Trophoblast cell (in vitro differentiated cells and primary cell): ENCODE data around the gene CNN1.

Experiments used
- DNase-seq, 2 donors: peaks; one replicate each; pipeline ENCODE4 v3.0.0-alpha.2; 2016
- H2AFZ ChIP-seq: 2 replicates; pipeline ENCODE4 v1.6.1; 2013; ENCODE audit warnings: low read length, moderate library complexity, mild to moderate bottlenecking; ENCODE audit not compliant: insufficient read depth, poor library complexity
- H2AK5ac ChIP-seq: 2 replicates; pipeline ENCODE4 v1.6.1; 2013; ENCODE audit warnings: mild to moderate bottlenecking, low read length
- H2BK120ac ChIP-seq: 2 replicates; pipeline ENCODE4 v1.6.1; 2013; ENCODE audit warnings: low read length, mild to moderate bottlenecking, moderate library complexity; ENCODE audit not compliant: insufficient read depth, poor library complexity
- H2BK12ac ChIP-seq: 2 replicates; pipeline ENCODE4 v1.6.1; 2013; ENCODE audit warnings: mild to moderate bottlenecking, low read length, moderate library complexity
- H2BK5ac ChIP-seq: 2 replicates; pipeline ENCODE4 v1.6.1; 2013; ENCODE audit warnings: low read length, low read depth, moderate library complexity, mild to moderate bottlenecking; ENCODE audit not compliant: poor library complexity
- H3K14ac ChIP-seq: 2 replicates; pipeline ENCODE4 v1.6.1; 2013; ENCODE audit warnings: mild to moderate bottlenecking, low read length
- H3K18ac ChIP-seq: 2 replicates; pipeline ENCODE4 v1.6.1; 2013; ENCODE audit warnings: mild to moderate bottlenecking, low read length
- H3K23ac ChIP-seq: 2 replicates; pipeline ENCODE4 v1.6.1; 2013; ENCODE audit warnings: low read length
- H3K27ac ChIP-seq: 2 replicates; pipeline ENCODE4 v1.5.1; 2013; ENCODE audit warnings: low read depth, mild to moderate bottlenecking, inconsistent platforms, low read length, moderate library complexity
- H3K27me3 ChIP-seq: 2 replicates; pipeline ENCODE4 v1.6.1; 2013; ENCODE audit warnings: inconsistent platforms, mild to moderate bottlenecking, low read length, moderate library complexity; ENCODE audit not compliant: insufficient read depth
- H3K36me3 ChIP-seq, 2 experiments: 1 replicate in 1 of 2; 2 replicates in 1 of 2; pipeline ENCODE4 v1.6.1; 2013; ENCODE audit warnings: low read length in 2 of 2, mild to moderate bottlenecking in 2 of 2, moderate library complexity in 1 of 2; ENCODE audit not compliant: insufficient read depth in 2 of 2, control insufficient read depth in 1 of 2
- H3K4ac ChIP-seq: 2 replicates; pipeline ENCODE4 v1.6.1; 2013; ENCODE audit warnings: low read depth, mild to moderate bottlenecking, low read length, moderate library complexity
- H3K4me1 ChIP-seq, 2 experiments: 1 replicate in 1 of 2; 2 replicates in 1 of 2; pipeline ENCODE4 v1.6.1; 2013; ENCODE audit warnings: low read length in 2 of 2, mild to moderate bottlenecking in 2 of 2, moderate library complexity in 1 of 2; ENCODE audit not compliant: insufficient read depth in 2 of 2, control insufficient read depth in 1 of 2
- H3K4me2 ChIP-seq: 2 replicates; pipeline ENCODE4 v1.6.1; 2013; ENCODE audit warnings: inconsistent platforms, mild to moderate bottlenecking, low read length, moderate library complexity
- H3K4me3 ChIP-seq: 2 replicates; pipeline ENCODE4 v1.5.1; 2013; ENCODE audit warnings: mild to moderate bottlenecking, low read depth, low read length, inconsistent platforms
- H3K79me1 ChIP-seq: one replicate; pipeline ENCODE4 v1.6.1; 2013; ENCODE audit warnings: low read length
- H3K79me2 ChIP-seq: 2 replicates; pipeline ENCODE4 v1.6.1; 2013; ENCODE audit warnings: low read length, mild to moderate bottlenecking; ENCODE audit not compliant: control insufficient read depth, insufficient read depth, poor library complexity
- H3K9ac ChIP-seq: 2 replicates; pipeline ENCODE4 v1.6.1; 2013; ENCODE audit warnings: mild to moderate bottlenecking, low read length
- H3K9me3 ChIP-seq: 2 replicates; pipeline ENCODE4 v1.6.1; 2013; ENCODE audit warnings: low read depth, mild to moderate bottlenecking, control low read depth, inconsistent platforms, low read length; ENCODE audit not compliant: insufficient read depth
- H4K12ac ChIP-seq: 2 replicates; pipeline ENCODE4 v1.6.1; 2013; ENCODE audit warnings: low read depth, mild to moderate bottlenecking, low read length, moderate library complexity
- H4K8ac ChIP-seq: 2 replicates; pipeline ENCODE4 v1.6.1; 2013; ENCODE audit warnings: low read depth, mild to moderate bottlenecking, low read length, moderate library complexity
- H4K91ac ChIP-seq: one replicate; pipeline ENCODE4 v1.6.1; 2013; ENCODE audit warnings: low read depth, mild to moderate bottlenecking, low read length, moderate library complexity
- WGBS: extraction: QIAGEN DNeasy Blood & Tissue Kit; methylation state at CpG from one replicate; pipeline ENCODE4 v1.1.7; 2013; ENCODE audit warnings: missing lambda C conversion rate; ENCODE audit not compliant: insufficient read length, insufficient coverage; ENCODE audit errors: extremely low coverage; 5-methylcytosine and 5-hydroxymethylcytosine counted together

Gene CNN1

DNA sequence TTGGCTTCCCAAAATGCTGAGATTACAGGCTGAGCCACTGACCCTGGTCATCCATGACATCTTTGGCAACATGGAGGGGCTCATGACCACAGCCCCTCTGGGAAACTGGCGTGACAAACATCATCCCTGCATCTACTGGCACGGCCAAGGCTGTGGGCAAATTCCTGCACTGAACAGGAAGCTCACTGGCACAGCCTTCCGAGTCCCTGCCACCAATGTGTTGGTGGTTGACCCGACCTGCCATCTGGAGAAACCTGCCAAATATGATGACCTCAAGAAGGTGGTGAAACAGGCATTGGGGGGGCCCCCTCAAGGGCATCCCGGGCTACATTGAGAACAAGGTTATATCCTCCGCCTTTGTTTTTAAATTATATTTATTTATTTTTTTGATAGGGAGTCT, 47.7 kb downstream of the CNN1 start:
- H4K12ac ChIP-seq = no peak overlapping the region
- H4K91ac ChIP-seq = no peak overlapping the region
- H3K79me2 ChIP-seq = no peaks in the 10 kb centered on the region
- no peak overlapping the region for H3K4me2 ChIP-seq
- H2BK12ac ChIP-seq = no peak overlapping the region
- no peak overlapping the region for H3K23ac ChIP-seq
- no CpG with 5 or more reads among the region's 6 CpGs for WGBS
- no peak overlapping the region for H3K27ac ChIP-seq
- no peaks in the 10 kb centered on the region for H3K9me3 ChIP-seq
- no peaks in the 10 kb centered on the region for H3K79me1 ChIP-seq
- no peak overlapping the region for H2BK120ac ChIP-seq
- no peak overlapping the region for H3K18ac ChIP-seq
- no peak overlapping the region for H4K8ac ChIP-seq
- H3K4me1 ChIP-seq = no peaks in the 10 kb centered on the region
- no peak overlapping the region for H2BK5ac ChIP-seq
- no peaks in the 10 kb centered on the region for H3K27me3 ChIP-seq
- no peak overlapping the region for H2AFZ ChIP-seq
- no peak overlapping the region for H3K4ac ChIP-seq
- no peaks in the 10 kb centered on the region for H3K36me3 ChIP-seq
- no peak overlapping the region for H3K9ac ChIP-seq
- no peak overlapping the region for H3K4me3 ChIP-seq
- H2AK5ac ChIP-seq = no peak overlapping the region
- H3K14ac ChIP-seq = no peak overlapping the region
- DNase-seq = no peak

- no peak overlapping the region for H4K8ac ChIP-seq
- no peak overlapping the region for H3K4me3 ChIP-seq
- H3K27me3 ChIP-seq = no peaks in the 10 kb centered on the region
- H3K27ac ChIP-seq = no peak overlapping the region
- H2BK5ac ChIP-seq = no peak overlapping the region
- no peaks in the 10 kb centered on the region for H3K79me1 ChIP-seq
- H2AK5ac ChIP-seq = no peak overlapping the region
- no peak overlapping the region for H2AFZ ChIP-seq
- no peak overlapping the region for H3K23ac ChIP-seq
- H3K4me2 ChIP-seq = no peak overlapping the region
- H3K14ac ChIP-seq = no peak overlapping the region
- H3K79me2 ChIP-seq = no peaks in the 10 kb centered on the region
- no peak overlapping the region for H2BK12ac ChIP-seq
- H3K4me1 ChIP-seq = no peaks in the 10 kb centered on the region
- no peak overlapping the region for H4K12ac ChIP-seq
- no peak overlapping the region for H3K18ac ChIP-seq
- no peaks in the 10 kb centered on the region for H3K36me3 ChIP-seq
- H3K9ac ChIP-seq = no peak overlapping the region
- no peaks in the 10 kb centered on the region for H3K9me3 ChIP-seq
- H4K91ac ChIP-seq = no peak overlapping the region
- no peak overlapping the region for H3K4ac ChIP-seq
- peak; percentile 58 to 81 for DNase-seq
- no peak overlapping the region for H2BK120ac ChIP-seq
- no CpG with 5 or more reads among the region's 7 CpGs for WGBS
Observed at GRCh38 chr19:11587302-11587974, 48.8 kb downstream of the CNN1 start.

- Histone ChIP-seq H3K79me1 (no peaks in the 10 kb centered on the region), H2BK120ac (no peak overlapping the region), H2AK5ac (no peak overlapping the region), H3K14ac (no peak overlapping the region), H2BK5ac (no peak overlapping the region), H4K8ac (no peak overlapping the region), H3K79me2 (no peaks in the 10 kb centered on the region), H4K91ac (no peak overlapping the region), H3K27me3 (no peaks in the 10 kb centered on the region), H2BK12ac (no peak overlapping the region), H3K27ac (no peak overlapping the region), H3K9me3 (no peaks in the 10 kb centered on the region), H4K12ac (no peak overlapping the region), H3K18ac (no peak overlapping the region), H3K4me3 (no peak overlapping the region), H3K23ac (no peak overlapping the region), H3K4ac (no peak overlapping the region), H3K36me3 (no peaks in the 10 kb centered on the region), H2AFZ (no peak overlapping the region), H3K9ac (no peak overlapping the region), H3K4me2 (no peak overlapping the region), H3K4me1 (no peaks in the 10 kb centered on the region)
- WGBS = no CpG with 5 or more reads among the region's 13 CpGs
- DNase-seq = no peak
Observed at GRCh38 chr19:11587975-11588631, 49.5 kb downstream of the CNN1 start.

- H3K9ac ChIP-seq = no peak overlapping the region
- H2BK12ac ChIP-seq = no peak overlapping the region
- no peak overlapping the region for H4K12ac ChIP-seq
- no peak overlapping the region for H4K91ac ChIP-seq
- no peak overlapping the region for H2AFZ ChIP-seq
- no peak for DNase-seq
- H3K27ac ChIP-seq = no peak overlapping the region
- H2BK120ac ChIP-seq = no peak overlapping the region
- no peak overlapping the region for H3K14ac ChIP-seq
- no peaks in the 10 kb centered on the region for H3K9me3 ChIP-seq
- WGBS = no CpG with 5 or more reads among the region's 4 CpGs
- H4K8ac ChIP-seq = no peak overlapping the region
- no peak overlapping the region for H2AK5ac ChIP-seq
- no peak overlapping the region for H3K23ac ChIP-seq
- peaks cover 7% of the 10 kb centered on the region for H3K79me1 ChIP-seq
- peaks cover 2% of the 10 kb centered on the region in 2 experiments for H3K4me1 ChIP-seq
- H3K36me3 ChIP-seq = peaks cover 4% of the 10 kb centered on the region in 2 experiments
- H3K4me2 ChIP-seq = no peak overlapping the region
- no peak overlapping the region for H3K4ac ChIP-seq
- no peaks in the 10 kb centered on the region for H3K27me3 ChIP-seq
- H2BK5ac ChIP-seq = no peak overlapping the region
- H3K18ac ChIP-seq = no peak overlapping the region
- no peak overlapping the region for H3K4me3 ChIP-seq
- peaks cover 11% of the 10 kb centered on the region for H3K79me2 ChIP-seq
Observed at GRCh38 chr19:11594084-11594483, 55.4 kb downstream of the CNN1 start.
